ENCODE data around the gene PRAMEF13.
"Not testable (repeated sequence)": the region's sequence is repeated elsewhere in the genome, so short reads cannot be mapped to it uniquely, and the experiment has no call there.

PRAMEF13 gene, protein sequence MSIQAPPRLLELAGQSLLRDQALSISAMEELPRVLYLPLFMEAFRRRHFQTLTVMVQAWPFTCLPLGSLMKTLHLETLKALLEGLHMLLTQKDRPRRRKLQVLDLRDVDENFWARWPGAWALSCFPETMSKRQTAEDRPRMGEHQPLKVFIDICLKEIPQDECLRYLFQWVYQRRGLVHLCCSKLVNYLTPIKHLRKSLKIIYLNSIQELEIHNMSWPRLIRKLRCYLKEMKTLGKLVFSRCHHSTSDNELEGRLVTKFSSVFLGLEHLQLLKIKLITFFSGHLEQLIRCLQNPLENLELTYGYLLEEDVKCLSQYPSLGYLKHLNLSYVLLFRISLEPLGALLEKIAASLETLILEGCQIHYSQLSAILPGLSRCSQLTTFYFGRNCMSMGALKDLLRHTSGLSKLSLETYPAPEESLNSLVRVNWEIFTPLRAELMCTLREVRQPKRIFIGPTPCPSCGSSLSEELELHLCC

DNA sequence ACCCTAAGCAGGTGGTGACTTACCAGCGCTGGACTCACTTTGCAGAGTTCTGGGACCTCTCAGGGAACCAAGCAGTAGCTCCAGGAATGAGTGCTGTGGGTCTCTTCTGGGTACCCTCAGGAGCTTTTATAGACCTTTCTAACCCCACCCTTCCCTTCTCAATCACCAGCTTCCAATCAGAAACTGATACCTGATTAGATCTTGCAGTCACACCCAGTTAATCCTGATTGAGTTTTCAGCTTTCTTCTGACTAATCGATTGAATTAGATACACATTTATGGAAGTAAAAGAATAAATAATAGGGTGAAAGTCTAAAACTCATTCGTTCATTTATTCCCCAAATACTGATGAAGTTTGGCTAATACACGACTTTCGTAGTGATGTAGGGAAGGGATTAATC lies at the start of gene PRAMEF13:
Gene PRAMEF13 (minus strand): TSS at position 101 of the 400 bp plus-strand sequence. CDS start 1,820 bp downstream, outside the sequence.
- not testable (repeated sequence) for DNase-seq

GRCh38 chr1:13247122-13247521 lies 45.9 kb upstream of the PRAMEF13 start:
- DNase-seq: not testable (repeated sequence)

GRCh38 chr1:13246554-13246871 lies 45.3 kb upstream of the PRAMEF13 start:
- DNase-seq: not testable (repeated sequence)

DNA sequence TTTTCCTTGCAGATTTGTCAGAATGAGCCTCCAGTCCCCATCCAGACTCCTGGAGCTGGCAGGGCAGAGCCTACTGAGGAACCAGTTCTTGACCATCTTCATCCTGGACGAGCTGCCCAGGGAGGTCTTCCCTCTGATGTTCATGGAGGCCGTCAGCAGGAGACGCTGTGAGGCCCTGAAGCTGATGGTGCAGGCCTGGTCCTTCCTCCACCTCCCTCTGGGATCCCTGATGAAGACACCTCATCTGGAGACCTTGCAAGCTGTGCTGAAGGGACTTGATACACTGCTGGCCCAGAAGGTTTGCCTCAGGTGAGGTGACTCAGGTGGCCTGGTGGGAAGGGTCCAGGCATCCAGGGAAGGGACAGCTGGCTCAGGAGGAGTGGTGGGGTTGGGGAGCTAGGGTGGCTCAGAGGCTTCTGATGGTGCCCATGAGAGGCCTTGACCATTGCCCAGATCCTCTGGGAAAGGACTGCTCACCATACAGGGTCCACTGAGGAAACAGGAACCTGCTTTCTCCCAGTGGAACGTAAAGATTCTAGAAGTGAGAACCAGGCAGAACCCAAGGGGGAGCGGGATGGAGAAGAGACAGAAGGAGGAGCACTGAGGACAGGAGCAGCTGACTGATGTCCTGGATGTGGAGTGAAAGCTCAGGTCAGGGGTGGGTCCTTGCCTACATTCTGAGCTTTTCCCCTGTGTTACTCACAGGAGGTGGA lies 44.8 kb upstream of the PRAMEF13 start:
- not testable (repeated sequence) for DNase-seq

- not testable (repeated sequence) for DNase-seq
These were observed 42.5 kb upstream of the PRAMEF13 start for GRCh38 chr1:13243536-13244263.

- DNase-seq: not testable (repeated sequence)
These were observed 38.4 kb upstream of the PRAMEF13 start for GRCh38 chr1:13239633-13240032.

GRCh38 chr1:13237572-13237971 lies 36.4 kb upstream of the PRAMEF13 start:
- DNase-seq: not testable (repeated sequence)

GRCh38 chr1:13234057-13234456 lies 32.8 kb upstream of the PRAMEF13 start:
- not testable (repeated sequence) for DNase-seq

GRCh38 chr1:13232056-13232455 lies 30.8 kb upstream of the PRAMEF13 start:
- DNase-seq: not testable (repeated sequence)

DNA sequence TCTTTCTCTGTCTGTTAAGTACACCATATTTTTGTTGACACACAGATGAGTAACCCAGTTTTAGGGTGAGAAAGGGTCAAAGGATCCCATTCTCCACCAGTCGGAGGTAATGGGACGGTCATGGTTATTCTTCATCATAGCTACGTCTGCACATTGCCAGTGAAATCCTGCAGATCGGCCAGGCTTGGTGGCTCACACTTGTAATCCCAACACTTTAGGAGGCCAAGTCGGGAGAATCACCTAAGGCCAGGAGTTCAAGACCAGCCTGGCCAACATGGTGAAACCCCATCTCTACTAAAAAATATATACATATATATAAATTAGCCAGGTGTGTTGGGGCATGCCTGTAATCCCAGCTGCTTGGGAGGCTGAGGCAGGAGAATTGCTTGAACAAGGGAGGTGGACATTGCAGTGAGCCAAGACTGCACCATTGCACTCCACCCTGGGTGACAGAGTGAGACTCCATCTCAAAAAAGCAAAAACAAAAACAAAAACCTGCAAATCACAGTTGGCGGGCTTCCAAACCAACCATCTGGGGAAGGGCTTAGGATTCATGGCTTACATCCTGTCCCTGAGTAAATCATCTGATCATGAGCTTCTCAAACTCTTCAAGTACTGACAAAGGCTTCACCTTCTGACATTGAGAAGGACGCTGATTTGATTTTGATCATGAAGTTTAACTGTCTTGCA lies 30.0 kb upstream of the PRAMEF13 start:
- DNase-seq: not testable (repeated sequence)

GRCh38 chr1:13230601-13231000 lies 29.4 kb upstream of the PRAMEF13 start:
- not testable (repeated sequence) for DNase-seq

DNA sequence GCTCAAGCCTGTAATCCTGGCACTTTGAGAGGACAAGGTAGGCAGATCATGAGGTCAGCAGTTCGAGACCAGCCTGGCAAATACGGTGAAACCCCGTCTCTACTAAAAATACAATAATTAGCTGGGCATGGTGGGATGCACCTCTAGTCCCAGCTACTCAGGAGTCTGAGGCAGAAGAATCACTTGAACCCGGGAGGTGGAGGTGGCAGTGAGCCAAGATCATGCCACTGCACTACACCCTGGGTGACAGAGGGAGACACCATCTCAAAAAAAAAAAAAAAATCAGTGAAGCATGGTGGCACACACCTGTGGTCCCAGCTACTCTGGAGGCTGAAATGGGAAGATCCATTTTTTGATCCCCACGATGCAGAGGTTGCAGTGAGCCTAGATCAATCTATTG lies 28.9 kb upstream of the PRAMEF13 start:
- not testable (repeated sequence) for DNase-seq

- DNase-seq: no peak
These were observed 27.2 kb upstream of the PRAMEF13 start for GRCh38 chr1:13228343-13228781.

- not testable (repeated sequence) for DNase-seq
These were observed 26.3 kb upstream of the PRAMEF13 start for GRCh38 chr1:13227271-13228055.

GRCh38 chr1:13225675-13226204 lies 24.5 kb upstream of the PRAMEF13 start, which contains the start of gene PRAMEF18:
Gene PRAMEF18, minus strand, starts transcription at chr1:13226154. Its CDS starts 48 bp downstream, at chr1:13226106.
- not testable (repeated sequence) for DNase-seq

DNA sequence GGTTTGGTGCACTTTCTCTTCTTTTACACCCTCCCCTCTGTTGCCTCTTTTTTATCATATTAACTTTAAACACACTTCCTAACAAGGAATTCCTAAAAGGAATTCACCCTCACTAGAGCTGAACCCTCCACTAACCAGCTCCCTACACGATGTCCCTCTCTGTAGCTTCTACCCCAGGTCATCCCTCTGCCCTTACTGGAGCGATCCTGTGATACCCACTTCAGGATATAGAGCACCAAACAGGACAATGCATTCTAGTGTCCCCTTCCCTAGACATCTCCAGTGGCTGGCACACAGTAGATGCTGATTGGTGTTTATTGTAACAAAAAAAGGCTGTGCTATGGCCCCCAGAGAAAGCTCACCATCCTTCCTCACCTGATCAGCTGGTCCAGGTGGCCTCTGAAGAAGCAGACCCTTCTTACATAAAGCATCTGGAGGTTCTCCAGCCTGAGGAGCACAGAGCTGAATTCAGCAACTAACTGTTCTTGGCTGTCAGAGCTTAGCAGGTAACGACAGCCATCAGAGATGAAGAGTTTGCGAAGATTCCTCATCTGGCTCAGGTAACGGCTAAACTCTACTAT lies 23.4 kb upstream of the PRAMEF13 start:
- no peak for DNase-seq

- not testable (repeated sequence) for DNase-seq
These were observed 21.6 kb upstream of the PRAMEF13 start for GRCh38 chr1:13222788-13223187.

DNA sequence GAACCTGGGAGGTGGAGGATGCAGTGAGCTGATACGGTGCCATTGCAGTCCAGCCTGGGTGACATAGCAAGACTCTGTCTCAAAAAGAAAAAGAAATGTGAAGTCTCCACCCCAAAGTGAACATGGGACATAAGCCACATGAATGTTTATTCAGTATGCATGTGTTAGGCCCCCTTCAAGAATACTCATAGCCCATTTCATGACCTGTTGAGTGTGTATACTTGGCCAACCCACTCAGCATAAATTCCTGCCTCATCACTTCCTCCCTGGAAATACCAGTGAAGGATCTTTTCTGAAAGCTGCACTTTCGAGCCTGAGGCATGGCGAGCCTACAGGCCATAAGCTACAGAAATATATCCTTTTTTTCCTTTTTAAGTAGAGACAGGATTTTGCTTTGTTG lies 18.0 kb upstream of the PRAMEF13 start:
- DNase-seq: not testable (repeated sequence)

- DNase-seq: not testable (repeated sequence)
These were observed 15.4 kb upstream of the PRAMEF13 start for GRCh38 chr1:13216619-13217018.

GRCh38 chr1:13208712-13209111 lies 7.5 kb upstream of the PRAMEF13 start:
- not testable (repeated sequence) for DNase-seq

- not testable (repeated sequence) for DNase-seq
These were observed 29.7 kb downstream of the PRAMEF13 start, which contains the start of gene PRAMEF9 for GRCh38 chr1:13171548-13171947. Gene PRAMEF9, plus strand, starts transcription at chr1:13171848. Its CDS starts 3,433 bp downstream, at chr1:13175281.

All from DMS 273 treated with DMSO at 0.1 percent for 48 hours (cell line).